HCT116 (cell line): ENCODE results near the gene USP32.

ENCODE experiments used
- RAD21 ChIP-seq: IDR thresholded peaks from 2 replicates; pipeline ENCODE4 v1.6.1; 2012; ENCODE audit warnings: low read depth, mild to moderate bottlenecking
- SIN3A ChIP-seq: IDR thresholded peaks from 2 replicates; pipeline ENCODE4 v1.6.1; 2012; ENCODE audit warnings: low read depth

DNA sequence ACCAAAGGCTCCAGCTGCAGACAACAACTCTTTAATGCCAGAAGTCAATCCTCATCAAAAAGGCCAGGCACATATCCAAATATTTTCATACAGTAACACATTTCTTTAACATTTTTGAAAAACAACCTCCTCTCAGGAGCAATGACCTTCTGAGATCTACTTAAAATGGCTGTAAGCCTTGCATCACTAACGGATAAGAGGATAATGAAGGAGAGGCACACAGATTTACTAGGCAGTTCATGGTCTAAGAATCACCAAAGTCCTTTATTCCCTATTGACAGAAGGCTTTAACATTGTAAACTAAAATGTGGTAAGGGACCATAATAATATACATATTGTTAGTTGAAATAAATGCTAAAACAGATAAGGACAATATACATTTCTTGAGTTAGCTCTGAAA is 114.7 kb downstream of the USP32 start:
- no peak for TF ChIP-seq SIN3A
- no peak for TF ChIP-seq RAD21
